CD4-positive, alpha-beta T cell treated with Interleukin-15 for 1 hour (primary cell): ENCODE results near the gene ECT2.
"Not testable (repeated sequence)": the region's sequence is repeated elsewhere in the genome, so short reads cannot be mapped to it uniquely, and the experiment has no call there.

ENCODE experiments used
- DNase-seq: peaks from one replicate; pipeline ENCODE4 v3.0.0-alpha.2; 2020

ECT2 gene

GRCh38 chr3:172739462-172739861 lies 11.1 kb upstream of the ECT2 start:
- no peak for DNase-seq

- no peak for DNase-seq
Observed at GRCh38 chr3:172746475-172746874, 4.1 kb upstream of the ECT2 start.

GRCh38 chr3:172749230-172749965 lies 1.1 kb upstream of the ECT2 start:
- DNase-seq: no peak

DNA sequence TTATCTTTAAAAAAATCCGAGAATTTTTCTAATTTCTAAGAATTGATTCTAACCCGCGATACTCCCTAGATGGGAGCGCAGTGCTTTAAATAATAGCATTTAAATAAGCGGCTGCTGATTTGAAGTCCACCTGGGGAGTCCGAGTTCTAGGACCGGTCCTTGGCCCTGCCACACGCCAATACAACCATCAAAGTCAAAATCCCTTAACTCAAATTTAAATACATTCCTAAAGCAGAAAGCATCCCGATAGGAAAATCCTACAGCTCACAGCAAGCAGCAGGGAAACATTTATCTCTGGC lies 508 bp upstream of the ECT2 start:
- DNase-seq: no peak

GRCh38 chr3:172751175-172751704 lies 714 bp downstream of the ECT2 start:
- no peak for DNase-seq

DNA sequence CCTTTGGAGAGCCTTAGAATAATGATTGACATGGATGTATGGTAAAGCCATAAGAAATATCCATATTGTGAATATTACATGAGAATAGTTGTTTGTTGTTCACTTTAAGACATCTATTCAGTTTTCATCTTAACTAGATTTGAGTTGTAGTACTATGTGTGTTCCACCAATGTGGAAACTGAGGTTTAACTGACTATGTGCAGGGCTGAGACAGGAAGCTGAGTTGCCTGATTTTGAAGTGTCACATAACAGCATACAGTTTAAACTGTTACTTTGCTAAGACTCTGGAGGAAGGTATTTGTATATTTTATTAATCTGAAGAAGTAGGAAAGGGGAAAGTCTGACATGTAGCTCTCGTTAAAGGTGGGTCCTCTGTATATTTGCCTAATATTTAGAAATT lies 2.1 kb downstream of the ECT2 start:
- no peak for DNase-seq

- no peak for DNase-seq
Observed at GRCh38 chr3:172753125-172753524, 2.6 kb downstream of the ECT2 start.

DNA sequence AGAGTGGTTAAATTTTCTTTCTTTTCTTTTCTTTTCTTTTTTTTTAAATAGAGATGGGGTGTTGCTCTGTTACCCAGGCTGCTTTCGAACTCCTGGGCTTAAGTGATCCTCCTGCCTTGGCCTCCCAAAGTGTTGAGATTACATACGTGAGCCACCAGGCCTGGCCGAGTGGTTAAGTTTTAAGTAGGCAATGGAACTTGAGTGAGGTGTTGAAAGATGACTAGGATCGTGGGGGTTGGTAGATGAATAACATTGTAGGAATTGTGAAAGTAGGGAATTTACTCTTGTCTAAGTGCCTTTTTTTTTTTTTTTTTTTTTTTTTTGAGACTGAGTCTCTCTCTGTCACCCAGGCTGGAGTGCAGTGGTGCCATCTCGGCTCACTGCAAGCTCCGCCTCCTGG lies 9.9 kb downstream of the ECT2 start:
- DNase-seq: not testable (repeated sequence)

- DNase-seq: no peak
Observed at GRCh38 chr3:172766241-172766640, 15.7 kb downstream of the ECT2 start.

- no peak for DNase-seq
Observed at GRCh38 chr3:172766718-172767405, 16.3 kb downstream of the ECT2 start.

DNA sequence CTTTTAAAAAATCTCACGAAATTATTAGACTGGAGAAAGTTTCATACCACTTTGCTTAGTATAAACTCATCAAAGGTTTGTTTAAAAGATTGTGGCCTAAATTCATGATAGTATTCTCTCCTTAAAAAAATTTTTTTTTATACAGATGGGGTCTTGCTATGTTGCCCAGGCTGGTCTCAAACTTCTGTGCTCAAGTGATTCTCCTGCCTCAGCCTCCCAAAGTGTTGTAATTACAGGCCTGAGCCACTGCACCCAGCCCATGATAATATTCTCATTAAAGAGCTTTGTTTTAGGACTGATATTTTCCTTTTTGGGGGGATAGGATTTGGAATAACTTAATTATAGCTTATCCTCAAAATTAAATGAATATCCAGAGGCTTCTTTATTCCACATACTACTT lies 19.9 kb downstream of the ECT2 start:
- no peak for DNase-seq

DNA sequence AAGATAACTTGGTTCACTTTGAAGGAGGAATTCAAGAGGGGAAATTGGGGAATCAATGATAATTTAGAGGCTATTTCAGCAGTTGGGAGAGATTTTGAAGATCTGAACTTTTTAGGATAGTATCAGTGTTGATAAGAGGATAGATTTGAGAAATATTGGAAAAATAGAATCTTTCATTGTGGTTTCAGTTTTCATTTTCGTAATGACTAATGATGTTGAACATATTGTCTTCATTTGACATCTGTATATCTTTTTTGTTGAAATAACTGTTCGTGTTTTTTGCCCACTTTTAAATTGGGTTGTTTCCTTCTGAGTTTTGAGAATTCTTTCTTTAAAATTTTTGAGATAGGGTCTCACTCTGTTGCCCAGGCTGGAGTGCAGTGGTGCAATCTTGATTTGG lies 21.1 kb downstream of the ECT2 start:
- no peak for DNase-seq

GRCh38 chr3:172776049-172776717 lies 25.7 kb downstream of the ECT2 start:
- DNase-seq: no peak

DNA sequence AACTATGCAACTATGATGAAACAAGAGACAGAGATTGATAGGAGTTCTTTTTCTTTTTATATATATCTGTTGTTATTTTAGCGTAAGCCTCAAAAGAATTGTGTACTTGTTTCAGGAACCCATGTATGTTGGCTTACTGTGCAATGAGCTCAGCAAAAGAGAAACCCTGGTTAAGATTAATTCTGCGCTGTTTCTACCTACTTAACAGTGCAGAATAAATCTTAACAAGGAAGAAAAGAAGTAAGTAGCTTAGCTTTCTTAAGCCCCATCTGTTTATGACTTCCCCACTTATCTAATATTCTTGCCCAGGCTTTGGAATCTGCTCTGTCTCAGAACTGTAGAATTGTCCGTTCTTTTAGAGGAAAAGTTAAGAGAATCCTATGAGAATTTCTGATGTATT lies 27.4 kb downstream of the ECT2 start:
- DNase-seq: no peak

DNA sequence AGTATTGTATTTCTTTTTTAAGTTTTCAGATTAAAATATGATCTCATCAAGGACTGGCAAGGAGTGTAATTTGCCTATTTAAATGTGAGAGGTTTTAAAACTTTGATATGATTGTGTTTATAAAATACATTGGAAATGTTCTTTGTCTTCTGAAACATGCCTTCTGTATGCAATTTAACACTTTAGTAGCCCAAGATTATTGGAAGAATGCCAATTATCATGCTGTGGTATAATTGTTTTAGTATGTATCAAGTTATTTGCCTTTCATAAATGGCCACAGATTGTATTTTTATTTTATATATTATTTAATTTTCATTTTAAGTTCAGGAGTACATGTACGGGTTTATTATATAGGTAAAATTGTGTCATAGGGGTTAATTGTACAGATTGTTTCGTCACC lies 31.7 kb downstream of the ECT2 start:
- no peak for DNase-seq

DNA sequence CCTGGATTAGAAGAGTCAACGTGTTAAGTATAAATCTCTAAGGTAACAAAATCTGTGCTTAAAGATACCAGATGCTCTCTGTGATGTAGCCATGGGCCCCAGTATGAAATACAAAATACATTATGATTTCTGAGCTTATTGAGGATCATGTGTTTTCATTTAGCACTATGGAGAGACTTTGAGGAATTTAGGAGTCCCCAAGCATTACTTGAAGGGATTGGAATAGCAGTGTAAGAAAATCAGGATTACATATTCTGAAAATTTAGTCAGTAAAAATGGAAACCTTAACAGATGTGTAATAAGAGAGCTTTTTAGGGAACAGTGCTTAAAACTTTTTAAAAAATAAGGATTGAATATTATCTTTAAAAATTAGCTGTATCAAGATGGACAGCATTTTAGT lies 35.5 kb downstream of the ECT2 start:
- DNase-seq: no peak

DNA sequence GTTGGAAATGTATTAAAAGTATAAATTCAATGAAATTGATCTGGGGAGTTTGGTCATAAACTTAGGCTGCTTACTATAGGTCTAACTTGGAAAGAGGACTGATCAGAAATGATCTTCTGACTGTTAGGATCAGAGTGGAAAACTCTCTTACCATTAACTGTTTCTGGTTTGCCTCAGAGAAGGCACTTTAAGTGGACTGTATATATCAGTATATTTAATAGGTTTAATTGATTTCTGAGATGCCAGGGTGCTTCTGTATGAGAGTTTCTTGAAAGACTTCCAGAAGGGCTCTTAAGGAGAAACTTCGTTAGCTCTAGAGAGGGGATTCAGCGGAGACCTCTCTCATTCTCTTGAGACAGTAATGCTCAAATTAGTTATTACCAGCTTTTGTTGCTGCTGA lies 36.5 kb downstream of the ECT2 start:
- DNase-seq: no peak

- no peak for DNase-seq
Observed at GRCh38 chr3:172787746-172788145, 37.2 kb downstream of the ECT2 start.

GRCh38 chr3:172799246-172799645 lies 48.7 kb downstream of the ECT2 start:
- no peak for DNase-seq

GRCh38 chr3:172800156-172800555 lies 49.6 kb downstream of the ECT2 start:
- DNase-seq: no peak

DNA sequence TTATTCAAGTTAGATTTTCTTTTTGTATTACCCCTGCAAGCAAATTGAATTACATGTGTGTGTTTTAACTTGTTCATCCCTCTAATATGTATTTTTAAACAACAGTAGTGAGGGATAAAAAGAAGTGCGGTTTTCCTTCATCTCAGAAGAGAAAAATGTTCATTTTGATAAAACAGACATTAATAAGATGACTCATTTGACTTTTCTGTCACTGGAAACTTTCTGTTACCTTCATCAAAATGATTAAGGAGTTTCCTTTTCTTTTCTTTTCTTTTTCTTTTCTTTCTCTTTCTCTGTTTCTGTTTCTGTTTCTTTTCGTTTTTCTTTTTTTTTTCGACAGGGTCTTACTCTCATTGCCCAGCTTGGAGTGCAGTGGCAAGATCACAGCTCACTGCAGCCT lies 53.0 kb downstream of the ECT2 start:
- no peak for DNase-seq

- no peak for DNase-seq
Observed at GRCh38 chr3:172804323-172804722, 53.8 kb downstream of the ECT2 start.

DNA sequence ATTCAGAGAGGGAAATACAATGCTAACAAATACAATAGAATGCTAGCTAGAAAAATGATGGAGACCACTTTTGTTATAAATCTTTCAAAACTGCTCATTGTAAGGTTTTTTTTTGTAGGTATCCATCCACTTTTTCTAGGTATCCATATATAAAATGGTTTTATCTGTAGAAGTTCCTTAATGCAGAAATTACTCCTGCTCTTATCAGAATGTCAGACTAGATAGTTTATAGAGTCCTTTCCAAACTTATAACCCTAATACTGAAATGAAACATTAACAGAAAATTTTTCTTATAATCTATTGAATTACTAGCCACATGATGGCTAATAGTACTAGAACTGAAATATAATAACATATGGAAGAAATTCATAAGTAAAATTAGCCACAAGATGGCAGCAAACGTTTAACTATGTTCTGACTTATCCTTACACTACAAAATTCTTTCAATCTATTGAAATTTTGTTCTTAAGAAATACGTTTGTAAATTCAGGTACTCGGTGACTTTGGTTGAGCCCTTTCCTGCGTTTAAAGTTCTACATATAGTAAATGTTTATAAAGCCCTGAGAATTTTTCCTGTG lies 58.5 kb downstream of the ECT2 start:
- no peak for DNase-seq

DNA sequence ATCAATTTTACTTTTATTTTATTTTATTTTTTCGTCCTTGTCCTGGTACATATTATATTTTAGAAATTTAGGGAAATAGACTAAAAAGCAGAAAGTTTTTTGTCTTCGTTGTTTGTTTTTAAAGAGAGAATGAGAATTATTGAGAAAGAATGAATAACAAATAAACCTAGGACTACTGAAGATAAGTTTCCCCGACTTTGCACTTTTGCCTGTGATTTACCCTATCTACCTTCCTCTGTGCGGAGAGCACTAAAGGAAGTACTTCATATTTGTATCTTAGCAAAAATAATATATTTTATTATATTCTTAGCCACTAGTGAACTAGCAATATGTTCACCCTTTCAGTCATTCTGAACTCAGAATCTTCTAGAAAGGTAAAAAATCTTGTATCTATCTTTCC lies 60.6 kb downstream of the ECT2 start:
- no peak for DNase-seq
